NT2/D1 (cell line): Measurements from ENCODE around the gene CEP295NL.
"Not testable (repeated sequence)": the region's sequence is repeated elsewhere in the genome, so short reads cannot be mapped to it uniquely, and the experiment has no call there.

ENCODE experiments used
- DNase-seq: peaks from one replicate; pipeline ENCODE4 v3.0.0-alpha.2; 2011; ENCODE audit warnings: low read depth, low spot score
- H3K27me3 ChIP-seq: 2 replicates; pipeline ENCODE4 v1.6.0; 2011; ENCODE audit warnings: mild to moderate bottlenecking; ENCODE audit not compliant: insufficient read length, insufficient read depth
- H3K36me3 ChIP-seq: 2 replicates; pipeline ENCODE4 v1.6.1; 2011; ENCODE audit warnings: mild to moderate bottlenecking, low read length, mixed read lengths; ENCODE audit not compliant: insufficient read depth, insufficient read length
- H3K4me1 ChIP-seq: 2 replicates; pipeline ENCODE4 v1.5.1; 2011; ENCODE audit not compliant: insufficient read depth, insufficient read length
- H3K4me3 ChIP-seq: 2 replicates; pipeline ENCODE4 v1.5.1; 2011; ENCODE audit warnings: low read depth; ENCODE audit not compliant: insufficient read length
- H3K9ac ChIP-seq: 2 replicates; pipeline ENCODE4 v1.6.0; 2011; ENCODE audit warnings: low read depth; ENCODE audit not compliant: insufficient read length
- H3K9me3 ChIP-seq: 2 replicates; pipeline ENCODE4 v1.5.1; 2011; ENCODE audit warnings: mild to moderate bottlenecking, low read length; ENCODE audit not compliant: insufficient read depth
- SUZ12 ChIP-seq: IDR thresholded peaks from 2 replicates; pipeline ENCODE4 v1.6.1; 2011; ENCODE audit not compliant: insufficient read length, insufficient read depth; ENCODE audit errors: extremely low read depth
- YY1 ChIP-seq: IDR thresholded peaks from 2 replicates; pipeline ENCODE4 v1.6.1; 2011; ENCODE audit not compliant: insufficient read length, insufficient read depth
- ZNF274 ChIP-seq: IDR thresholded peaks from 2 replicates; pipeline ENCODE4 v1.6.1; 2011; ENCODE audit warnings: mild to moderate bottlenecking, low read depth, low read length

Gene CEP295NL

GRCh38 chr17:78896091-78896833 lies 6.7 kb downstream of the CEP295NL start:
- Histone ChIP-seq H3K9me3 (no peaks in the 10 kb centered on the region), H3K4me3 (no peak overlapping the region), H3K27me3 (no peaks in the 10 kb centered on the region), H3K9ac (no peak overlapping the region), H3K36me3 (peaks cover 47% of the 10 kb centered on the region), H3K4me1 (peaks cover 23% of the 10 kb centered on the region)
- no peak for DNase-seq
- no peak for TF ChIP-seq ZNF274
- no peak for TF ChIP-seq YY1
- TF ChIP-seq SUZ12, result no peak

GRCh38 chr17:78895322-78895721 lies 7.7 kb downstream of the CEP295NL start:
- Histone ChIP-seq H3K4me3 (no peak overlapping the region), H3K27me3 (no peaks in the 10 kb centered on the region), H3K36me3 (peaks cover 48% of the 10 kb centered on the region), H3K9ac (no peak overlapping the region), H3K4me1 (peaks cover 23% of the 10 kb centered on the region), H3K9me3 (no peaks in the 10 kb centered on the region)
- TF ChIP-seq ZNF274, result no peak
- DNase-seq, result no peak

- no peak overlapping the region for H3K9ac ChIP-seq
- peaks cover 51% of the 10 kb centered on the region for H3K36me3 ChIP-seq
- no peak overlapping the region for H3K4me3 ChIP-seq
- no peaks in the 10 kb centered on the region for H3K27me3 ChIP-seq
- H3K4me1 ChIP-seq, result peaks cover 16% of the 10 kb centered on the region
- H3K9me3 ChIP-seq, result no peaks in the 10 kb centered on the region
- TF ChIP-seq YY1, result no peak
- no peak for TF ChIP-seq ZNF274
- TF ChIP-seq SUZ12, result no peak
- no peak for DNase-seq
These were observed 9.3 kb downstream of the CEP295NL start for GRCh38 chr17:78893684-78894083.

GRCh38 chr17:78892936-78893379 lies 10.0 kb downstream of the CEP295NL start:
- DNase-seq, result no peak

GRCh38 chr17:78892520-78892919 lies 10.5 kb downstream of the CEP295NL start:
- H3K9me3 ChIP-seq, result no peaks in the 10 kb centered on the region
- H3K4me1 ChIP-seq, result peaks cover 12% of the 10 kb centered on the region
- H3K9ac ChIP-seq, result no peak overlapping the region
- H3K4me3 ChIP-seq, result no peak overlapping the region
- H3K36me3 ChIP-seq, result peaks cover 43% of the 10 kb centered on the region
- no peaks in the 10 kb centered on the region for H3K27me3 ChIP-seq
- no peak for DNase-seq
- no peak for TF ChIP-seq SUZ12
- TF ChIP-seq YY1, result no peak
- no peak for TF ChIP-seq ZNF274

More at GRCh38 chr17:78892936-78893379, 10.0 kb downstream of the CEP295NL start:
- H3K9me3 ChIP-seq, result no peaks in the 10 kb centered on the region
- H3K4me1 ChIP-seq, result peaks cover 12% of the 10 kb centered on the region
- no peak overlapping the region for H3K4me3 ChIP-seq
- H3K9ac ChIP-seq, result no peak overlapping the region
- no peaks in the 10 kb centered on the region for H3K27me3 ChIP-seq
- peaks cover 47% of the 10 kb centered on the region for H3K36me3 ChIP-seq
- TF ChIP-seq SUZ12 (no peak), ZNF274 (no peak)

GRCh38 chr17:78892062-78892456 lies 10.9 kb downstream of the CEP295NL start:
- Histone ChIP-seq H3K36me3 (peaks cover 40% of the 10 kb centered on the region), H3K4me3 (no peak overlapping the region), H3K4me1 (peaks cover 10% of the 10 kb centered on the region), H3K9ac (peak overlapping the region; percentile 42), H3K27me3 (no peaks in the 10 kb centered on the region), H3K9me3 (no peaks in the 10 kb centered on the region)
- no peak for DNase-seq
- TF ChIP-seq YY1 (no peak), SUZ12 (no peak), ZNF274 (no peak)

- no peak overlapping the region for H3K4me3 ChIP-seq
- peaks cover 40% of the 10 kb centered on the region for H3K36me3 ChIP-seq
- no peak for DNase-seq
- no peaks in the 10 kb centered on the region for H3K27me3 ChIP-seq
- TF ChIP-seq ZNF274, result no peak
- no peak for TF ChIP-seq SUZ12
- TF ChIP-seq YY1, result no peak
- H3K4me1 ChIP-seq, result peaks cover 10% of the 10 kb centered on the region
- peak overlapping the region; percentile 42 for H3K9ac ChIP-seq
- H3K9me3 ChIP-seq, result no peaks in the 10 kb centered on the region
These were observed 11.5 kb downstream of the CEP295NL start for GRCh38 chr17:78891406-78892061.

GRCh38 chr17:78890498-78890897 lies 12.5 kb downstream of the CEP295NL start:
- H3K9ac ChIP-seq, result no peak overlapping the region
- TF ChIP-seq YY1, result no peak
- no peak for TF ChIP-seq ZNF274
- no peak for TF ChIP-seq SUZ12
- no peak overlapping the region for H3K4me3 ChIP-seq
- H3K36me3 ChIP-seq, result peaks cover 40% of the 10 kb centered on the region
- no peak for DNase-seq
- no peaks in the 10 kb centered on the region for H3K27me3 ChIP-seq
- H3K9me3 ChIP-seq, result no peaks in the 10 kb centered on the region
- peaks cover 11% of the 10 kb centered on the region for H3K4me1 ChIP-seq

- H3K9me3 ChIP-seq, DNase-seq, H3K27me3 ChIP-seq, H3K9ac ChIP-seq, H3K4me3 ChIP-seq: not testable (repeated sequence)
- H3K4me1 ChIP-seq, result peaks cover 14% of the 10 kb centered on the region
- H3K36me3 ChIP-seq, result peaks cover 42% of the 10 kb centered on the region
These were observed 12.9 kb downstream of the CEP295NL start for GRCh38 chr17:78890096-78890495.
